ENCODE measurements around the gene FAM9C.
"Not testable (repeated sequence)": the region's sequence is repeated elsewhere in the genome, so short reads cannot be mapped to it uniquely, and the experiment has no call there.

Gene FAM9C

DNA sequence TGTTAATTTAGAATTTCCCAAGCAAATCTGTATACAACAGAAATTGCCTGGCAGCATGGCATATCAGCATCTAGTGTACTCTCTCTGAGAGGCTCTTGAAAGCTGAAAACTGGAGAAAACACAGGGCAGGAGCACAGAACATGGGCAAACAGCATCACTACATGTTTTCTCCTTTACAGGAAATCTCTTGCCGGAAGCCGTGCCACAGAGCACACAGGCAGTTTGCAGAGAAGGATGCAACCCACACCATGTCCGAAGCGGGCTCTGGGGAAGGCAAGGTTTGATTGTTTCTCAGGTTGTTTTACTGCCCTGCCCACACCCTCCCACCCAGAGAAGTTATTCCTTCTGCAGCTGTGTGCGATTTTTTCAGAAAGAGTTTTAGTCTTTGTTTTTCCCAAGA is 41.1 kb upstream of the FAM9C start:
- Histone ChIP-seq H3K4me3 (ENCODE audit: low read depth in 1 of 2, low read length in 2 of 2) (no peak overlapping the region), H3K27ac (ENCODE audit: low read length) (no peak overlapping the region), H3K9me3 (ENCODE audit: control insufficient read depth in 1 of 2, low read length in 2 of 2) (no peaks in the 10 kb centered on the region), H3K27me3 (ENCODE audit: low read depth, low read length) (no peaks in the 10 kb centered on the region), H3K36me3 (ENCODE audit: control insufficient read depth in 1 of 2, insufficient read depth in 2 of 2, low read length in 2 of 2) (no peaks in the 10 kb centered on the region), H3K4me1 (ENCODE audit: control insufficient read depth in 1 of 2, insufficient read depth in 2 of 2, low read length in 2 of 2) (peaks cover 6 to 16% of the 10 kb centered on the region in 2 donors)

GRCh38 chrX:13084611-13085010 is 40.2 kb upstream of the FAM9C start:
- H3K4me3 ChIP-seq (ENCODE audit: low read depth in 1 of 2, low read length in 2 of 2) = no peak overlapping the region
- H3K4me1 ChIP-seq (ENCODE audit: control insufficient read depth in 1 of 2, insufficient read depth in 2 of 2, low read length in 2 of 2) = peaks cover 6 to 16% of the 10 kb centered on the region in 2 donors

DNA sequence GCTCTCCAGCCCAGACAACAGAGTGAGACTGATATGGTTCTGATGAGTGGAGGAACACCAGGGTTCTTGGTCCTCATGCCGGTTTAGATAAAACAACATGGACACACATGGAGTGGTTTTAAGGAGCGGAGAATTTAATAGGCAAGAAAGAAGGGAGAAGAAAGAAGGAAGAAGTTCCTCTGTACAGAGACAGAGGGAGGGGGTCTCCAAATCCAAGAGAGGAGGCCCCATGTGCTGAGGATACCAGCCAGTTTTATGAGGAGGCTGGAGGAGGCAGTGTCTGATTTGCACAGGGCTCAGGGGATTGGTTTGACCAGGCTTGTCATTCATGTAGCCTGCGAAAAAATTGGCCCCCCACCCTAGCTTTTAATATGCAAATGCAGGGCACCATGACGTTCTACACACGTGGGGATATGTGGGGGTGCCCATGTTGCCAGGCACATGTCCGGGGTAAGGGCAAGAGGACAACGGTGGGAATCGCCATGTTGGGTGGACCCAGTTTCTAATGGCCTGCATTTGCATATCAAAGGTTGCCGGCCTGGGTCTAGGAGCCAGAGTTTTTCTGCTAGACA is 39.4 kb upstream of the FAM9C start:
- H3K4me1 ChIP-seq (ENCODE audit: control insufficient read depth in 1 of 2, insufficient read depth in 2 of 2, low read length in 2 of 2) = peaks cover 6 to 16% of the 10 kb centered on the region in 2 donors
- H3K9me3 ChIP-seq (ENCODE audit: control insufficient read depth in 1 of 2, low read length in 2 of 2); H3K36me3 ChIP-seq (ENCODE audit: control insufficient read depth in 1 of 2, insufficient read depth in 2 of 2, low read length in 2 of 2); H3K27ac ChIP-seq (ENCODE audit: low read length); H3K27me3 ChIP-seq (ENCODE audit: low read depth, low read length); H3K4me3 ChIP-seq (ENCODE audit: low read depth in 1 of 2, low read length in 2 of 2): not testable (repeated sequence)

More at GRCh38 chrX:13084611-13085010, 40.2 kb upstream of the FAM9C start:
- Histone ChIP-seq H3K27me3 (ENCODE audit: low read depth, low read length) (no peaks in the 10 kb centered on the region), H3K36me3 (ENCODE audit: control insufficient read depth in 1 of 2, insufficient read depth in 2 of 2, low read length in 2 of 2) (no peaks in the 10 kb centered on the region), H3K27ac (ENCODE audit: low read length) (no peak overlapping the region), H3K9me3 (ENCODE audit: control insufficient read depth in 1 of 2, low read length in 2 of 2) (no peaks in the 10 kb centered on the region)

DNA sequence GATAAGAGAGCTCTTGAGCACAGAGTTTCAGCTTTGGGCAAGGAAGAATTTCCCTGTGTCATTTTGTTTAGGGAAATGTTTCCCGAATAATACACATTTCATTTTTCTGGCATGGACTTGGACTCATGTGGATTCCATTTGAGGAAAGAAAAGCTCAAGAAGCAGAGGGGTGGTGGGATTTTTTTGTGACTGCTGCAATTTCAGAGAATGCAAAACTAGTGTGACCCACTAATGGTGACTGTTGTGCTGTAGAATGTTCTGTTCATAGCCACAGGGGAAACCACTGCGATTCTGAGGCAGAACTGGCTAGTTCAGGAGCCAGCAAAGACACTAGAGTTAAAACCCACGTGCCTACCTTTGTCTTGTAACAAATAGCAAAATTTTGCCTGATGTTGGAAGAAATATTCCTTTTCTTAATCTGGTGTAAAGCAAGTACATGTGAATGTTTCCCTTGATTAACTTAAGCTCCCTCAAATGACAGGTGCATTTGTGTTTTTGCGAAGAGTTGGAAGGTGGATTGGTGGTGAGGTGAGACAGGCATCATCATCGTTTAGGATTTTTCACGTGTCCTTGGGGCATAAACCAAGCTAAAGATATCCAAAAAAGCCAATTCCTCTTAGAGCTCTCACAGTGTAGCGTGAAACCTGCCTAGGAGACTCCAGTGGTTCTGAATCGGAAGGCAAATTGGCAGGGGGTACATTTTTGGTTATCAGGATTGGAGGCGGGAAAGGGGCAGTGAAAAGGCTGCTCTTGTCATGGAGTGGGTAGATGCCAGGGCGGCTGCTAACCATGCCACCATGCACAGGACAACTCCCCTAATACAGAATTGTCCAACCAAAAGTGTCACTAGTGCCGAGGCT is 38.0 kb upstream of the FAM9C start:
- H3K4me3 ChIP-seq (ENCODE audit: low read depth in 1 of 2, low read length in 2 of 2) = no peak overlapping the region
- H3K4me1 ChIP-seq (ENCODE audit: control insufficient read depth in 1 of 2, insufficient read depth in 2 of 2, low read length in 2 of 2) = peaks cover 6 to 16% of the 10 kb centered on the region in 2 donors
- peak overlapping the region; percentile 42 for H3K27ac ChIP-seq (ENCODE audit: low read length)
- no peaks in the 10 kb centered on the region for H3K27me3 ChIP-seq (ENCODE audit: low read depth, low read length)
- H3K9me3 ChIP-seq (ENCODE audit: control insufficient read depth in 1 of 2, low read length in 2 of 2) = no peaks in the 10 kb centered on the region
- no peaks in the 10 kb centered on the region for H3K36me3 ChIP-seq (ENCODE audit: control insufficient read depth in 1 of 2, insufficient read depth in 2 of 2, low read length in 2 of 2)

DNA sequence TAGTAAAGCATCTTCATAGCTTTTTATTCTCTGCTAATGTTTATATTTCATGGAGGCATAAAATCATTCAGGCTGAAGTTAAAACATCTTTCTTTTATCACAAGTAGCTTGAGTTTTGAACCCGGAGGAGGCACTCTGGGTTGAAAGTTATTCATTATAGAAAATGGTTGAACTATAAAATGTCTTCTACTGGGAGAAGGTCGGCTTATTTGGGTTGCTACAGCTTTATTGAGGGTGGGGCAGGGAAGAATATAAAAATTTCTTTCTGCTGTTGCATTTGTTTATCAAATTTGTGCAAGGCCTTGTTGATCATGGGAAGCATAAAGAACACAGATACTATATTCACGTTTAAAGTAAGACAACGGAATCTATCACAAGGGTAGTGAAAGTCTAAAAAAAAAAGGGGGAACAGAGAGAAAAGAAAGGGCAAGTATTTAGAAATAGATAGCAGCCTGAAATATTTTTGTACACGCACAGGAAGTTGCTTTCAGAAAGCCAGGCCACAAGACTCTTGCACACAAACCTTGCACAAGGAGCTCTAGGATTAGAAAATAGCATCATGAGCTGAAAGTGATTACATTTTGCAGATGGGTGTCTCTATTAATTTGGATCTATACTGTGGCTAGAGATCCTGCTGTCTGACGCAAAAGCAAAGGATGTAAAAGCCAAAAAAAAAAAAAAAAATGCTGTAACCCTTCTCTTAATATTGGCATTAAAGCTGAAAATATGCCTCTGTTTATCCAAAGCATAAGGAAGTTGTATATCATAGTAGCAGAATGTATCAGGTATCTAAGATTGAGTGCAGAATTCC is 37.2 kb upstream of the FAM9C start:
- no peaks in the 10 kb centered on the region for H3K36me3 ChIP-seq (ENCODE audit: control insufficient read depth in 1 of 2, insufficient read depth in 2 of 2, low read length in 2 of 2)
- H3K4me3 ChIP-seq (ENCODE audit: low read depth in 1 of 2, low read length in 2 of 2) = no peak overlapping the region
- H3K4me1 ChIP-seq (ENCODE audit: control insufficient read depth in 1 of 2, insufficient read depth in 2 of 2, low read length in 2 of 2) = peaks cover 6 to 16% of the 10 kb centered on the region in 2 donors
- no peaks in the 10 kb centered on the region for H3K9me3 ChIP-seq (ENCODE audit: control insufficient read depth in 1 of 2, low read length in 2 of 2)
- no peaks in the 10 kb centered on the region for H3K27me3 ChIP-seq (ENCODE audit: low read depth, low read length)
- peak overlapping the region; percentile 42 for H3K27ac ChIP-seq (ENCODE audit: low read length)

GRCh38 chrX:13080128-13080795 is 35.8 kb upstream of the FAM9C start:
- Histone ChIP-seq H3K27ac (ENCODE audit: low read length) (no peak overlapping the region), H3K27me3 (ENCODE audit: low read depth, low read length) (no peaks in the 10 kb centered on the region), H3K36me3 (ENCODE audit: control insufficient read depth in 1 of 2, insufficient read depth in 2 of 2, low read length in 2 of 2) (no peaks in the 10 kb centered on the region), H3K4me3 (ENCODE audit: low read depth in 1 of 2, low read length in 2 of 2) (no peak overlapping the region), H3K9me3 (ENCODE audit: control insufficient read depth in 1 of 2, low read length in 2 of 2) (no peaks in the 10 kb centered on the region), H3K4me1 (ENCODE audit: control insufficient read depth in 1 of 2, insufficient read depth in 2 of 2, low read length in 2 of 2) (peaks cover 6 to 16% of the 10 kb centered on the region in 2 donors)

- Histone ChIP-seq H3K4me1 (ENCODE audit: control insufficient read depth in 1 of 2, insufficient read depth in 2 of 2, low read length in 2 of 2) (peaks cover 6 to 12% of the 10 kb centered on the region in 2 donors), H3K27ac (ENCODE audit: low read length) (peak overlapping the region; percentile 90), H3K4me3 (ENCODE audit: low read depth in 1 of 2, low read length in 2 of 2) (peak overlapping the region; percentile 24 to 31), H3K36me3 (ENCODE audit: control insufficient read depth in 1 of 2, insufficient read depth in 2 of 2, low read length in 2 of 2) (no peaks in the 10 kb centered on the region), H3K27me3 (ENCODE audit: low read depth, low read length) (no peaks in the 10 kb centered on the region), H3K9me3 (ENCODE audit: control insufficient read depth in 1 of 2, low read length in 2 of 2) (no peaks in the 10 kb centered on the region)
These were observed 34.5 kb upstream of the FAM9C start for GRCh38 chrX:13078739-13079444.

DNA sequence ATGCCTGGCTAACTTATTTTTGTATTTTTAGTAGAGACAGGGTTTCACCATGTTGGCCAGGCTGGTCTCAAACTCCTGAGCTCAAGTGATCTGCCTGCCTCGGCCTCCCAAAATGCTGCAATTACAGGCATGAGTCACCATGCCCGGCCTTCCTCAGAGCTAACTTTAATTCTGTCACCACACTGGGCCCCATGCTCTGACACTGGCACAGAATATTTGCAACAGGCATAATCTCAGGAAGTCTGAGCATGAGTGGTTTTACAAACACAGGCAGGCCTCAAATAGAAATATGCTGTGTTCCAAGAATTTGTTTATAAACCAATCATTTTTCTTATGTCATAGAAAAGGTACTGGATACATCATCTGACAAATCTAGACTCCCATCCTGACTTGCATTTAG is 32.7 kb upstream of the FAM9C start:
- Histone ChIP-seq H3K27me3 (ENCODE audit: low read depth, low read length) (no peaks in the 10 kb centered on the region), H3K36me3 (ENCODE audit: control insufficient read depth in 1 of 2, insufficient read depth in 2 of 2, low read length in 2 of 2) (no peaks in the 10 kb centered on the region), H3K4me3 (ENCODE audit: low read depth in 1 of 2, low read length in 2 of 2) (no peak overlapping the region), H3K4me1 (ENCODE audit: control insufficient read depth in 1 of 2, insufficient read depth in 2 of 2, low read length in 2 of 2) (peaks cover 6% of the 10 kb centered on the region in 2 donors), H3K9me3 (ENCODE audit: control insufficient read depth in 1 of 2, low read length in 2 of 2) (no peaks in the 10 kb centered on the region), H3K27ac (ENCODE audit: low read length) (no peak overlapping the region)

DNA sequence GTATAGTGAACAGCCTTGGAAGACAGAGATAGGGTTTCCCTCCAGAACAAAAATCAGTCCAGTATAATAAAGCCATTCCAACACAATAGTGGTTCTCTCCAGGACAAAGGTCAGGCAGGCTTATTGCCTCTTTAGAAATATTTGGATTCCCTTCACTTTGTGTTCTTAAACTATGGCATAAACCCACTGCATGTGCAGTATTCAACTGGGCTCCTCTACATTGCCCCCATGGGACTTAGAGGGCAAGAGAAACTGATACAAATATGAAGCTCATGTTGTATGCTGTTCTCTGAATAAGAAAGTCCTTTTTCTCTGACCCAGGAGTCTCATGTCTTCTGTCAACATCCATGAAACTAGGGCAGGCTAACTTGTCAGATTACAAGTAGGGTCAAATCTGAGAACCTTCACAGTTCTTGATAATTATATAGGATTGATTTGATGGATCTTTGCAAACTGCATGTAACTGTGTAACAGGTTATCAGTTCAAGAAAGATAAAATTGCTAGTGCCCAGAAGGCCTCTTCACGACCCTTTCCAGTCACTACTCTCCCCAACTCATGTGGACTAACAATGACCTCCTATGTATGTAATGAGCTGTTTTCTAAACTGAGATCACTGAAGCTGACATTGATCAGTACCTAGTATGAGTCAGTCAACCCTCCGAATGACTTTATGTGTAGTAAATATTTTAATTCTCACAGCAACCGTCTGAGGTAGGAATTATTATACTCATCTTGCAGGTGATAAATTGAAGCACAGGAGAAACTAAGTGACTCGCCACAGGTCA is 31.9 kb upstream of the FAM9C start:
- no peaks in the 10 kb centered on the region for H3K9me3 ChIP-seq (ENCODE audit: control insufficient read depth in 1 of 2, low read length in 2 of 2)
- no peaks in the 10 kb centered on the region for H3K36me3 ChIP-seq (ENCODE audit: control insufficient read depth in 1 of 2, insufficient read depth in 2 of 2, low read length in 2 of 2)
- H3K27ac ChIP-seq (ENCODE audit: low read length) = no peak overlapping the region
- H3K27me3 ChIP-seq (ENCODE audit: low read depth, low read length) = no peaks in the 10 kb centered on the region
- H3K4me3 ChIP-seq (ENCODE audit: low read depth in 1 of 2, low read length in 2 of 2) = no peak overlapping the region
- H3K4me1 ChIP-seq (ENCODE audit: control insufficient read depth in 1 of 2, insufficient read depth in 2 of 2, low read length in 2 of 2) = peaks cover 0 to 6% of the 10 kb centered on the region in 2 donors
